Spinal cord (tissue), 10 donors: ENCODE results near the gene LOXL3. TPM values are rescaled to one million over a fixed set of nuclear protein-coding genes. Genes with fewer than 3 reads are reported as not detected.

Experiments
- DNase-seq, 6 donors: peaks; one replicate each; pipeline versions ENCODE4 v3.0.0 to v3.0.0-alpha.2; 2013 to 2015; ENCODE audit warnings: low spot score in 6 of 6, low read depth in 4 of 6
- H3K27ac ChIP-seq: one replicate; pipeline ENCODE4 v1.5.1; 2013; ENCODE audit warnings: low read depth, low read length, control low read depth
- H3K27me3 ChIP-seq: one replicate; pipeline ENCODE4 v1.6.1; 2013; ENCODE audit warnings: low read length; ENCODE audit not compliant: control insufficient read depth, insufficient read depth
- H3K36me3 ChIP-seq: one replicate; pipeline ENCODE4 v1.6.1; 2013; ENCODE audit warnings: low read length; ENCODE audit not compliant: control insufficient read depth, insufficient read depth
- H3K4me1 ChIP-seq: one replicate; pipeline ENCODE4 v1.6.1; 2013; ENCODE audit warnings: low read length; ENCODE audit not compliant: control insufficient read depth, insufficient read depth
- H3K4me3 ChIP-seq: one replicate; pipeline ENCODE4 v1.5.1; 2013; ENCODE audit warnings: low read depth, low read length, control low read depth
- H3K9me3 ChIP-seq: one replicate; pipeline ENCODE4 v1.6.1; 2013; ENCODE audit warnings: low read length; ENCODE audit not compliant: control insufficient read depth, insufficient read depth
- WGBS: methylation state at CpG from one replicate; pipeline ENCODE4 v1.1.5; 2013; ENCODE audit warnings: missing lambda C conversion rate; ENCODE audit not compliant: insufficient coverage; 5-methylcytosine and 5-hydroxymethylcytosine counted together
- polyA plus RNA-seq, 2 donors: library from polyadenylated mRNA; unstranded; fragments of 120-200 nt; gene quantifications; one replicate each; pipeline ENCODE4 v1.2.1, GENCODE V29; 2013; ENCODE audit not compliant: insufficient read length in 2 of 2
- total RNA-seq, 2 donors: library from RNA; depleted of rRNA in 1 of 2; stranded (reverse); fragments of 120-200 nt in 1 of 2; fragments of >200 nt in 1 of 2; gene quantifications; one replicate each; pipeline versions ENCODE4 v1.2.3 to v1.2.4, GENCODE V29; 2013 to 2014
- donor health status: healthy.

The LOXL3 gene
- total and polyA plus RNA-seq, 4 donors = 10.5 to 18.8 (median 18.1) TPM

DNA sequence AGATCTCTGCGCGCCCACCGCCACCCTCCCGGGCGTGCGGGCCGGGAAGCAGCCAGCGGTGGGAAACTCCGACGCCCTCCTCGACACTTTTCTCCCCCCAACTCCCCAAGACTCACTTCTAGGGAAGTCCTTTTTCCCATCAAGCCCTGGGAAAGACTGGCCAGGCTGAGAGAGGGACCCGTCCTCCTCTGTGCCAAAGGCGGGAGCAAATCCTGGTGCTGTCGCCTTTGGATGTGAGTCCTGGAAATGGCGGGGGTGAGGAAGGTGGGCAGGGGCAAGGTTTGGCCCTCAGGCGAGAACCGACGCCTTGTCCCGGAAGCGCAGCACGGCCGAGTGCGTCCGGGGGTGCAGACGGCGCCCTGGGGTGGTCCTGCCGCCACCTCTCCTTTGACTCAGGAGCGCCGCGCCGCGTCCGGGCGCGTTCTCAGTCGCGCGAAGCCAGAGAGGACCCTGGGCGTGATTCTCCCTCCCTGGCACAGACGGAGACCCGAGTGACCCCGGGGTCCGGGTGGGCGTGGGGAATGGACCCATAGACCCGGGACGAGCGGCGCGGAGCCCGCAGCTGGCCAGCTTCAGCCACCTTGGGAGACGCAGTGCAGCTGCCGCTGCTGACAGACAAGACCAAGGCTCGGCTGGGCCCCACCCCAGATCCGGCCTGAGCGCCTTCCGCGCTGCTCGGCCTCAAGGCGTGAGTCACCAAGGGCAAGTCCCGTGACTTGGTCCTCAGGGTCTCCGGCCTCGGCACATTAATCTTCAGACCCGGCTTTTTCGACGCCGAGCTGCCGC, 50.8 kb downstream of the LOXL3 start:
- H3K36me3 ChIP-seq = peaks cover 15% of the 10 kb centered on the region
- H3K27ac ChIP-seq = no peak overlapping the region
- DNase-seq = no peak
- peaks cover 87% of the 10 kb centered on the region for H3K27me3 ChIP-seq
- H3K4me3 ChIP-seq = peak overlapping the region; percentile 45
- H3K9me3 ChIP-seq = no peaks in the 10 kb centered on the region
- 2% methylated on average over 67 of the region's 67 CpGs for WGBS
- H3K4me1 ChIP-seq = peaks cover 73% of the 10 kb centered on the region

DNA sequence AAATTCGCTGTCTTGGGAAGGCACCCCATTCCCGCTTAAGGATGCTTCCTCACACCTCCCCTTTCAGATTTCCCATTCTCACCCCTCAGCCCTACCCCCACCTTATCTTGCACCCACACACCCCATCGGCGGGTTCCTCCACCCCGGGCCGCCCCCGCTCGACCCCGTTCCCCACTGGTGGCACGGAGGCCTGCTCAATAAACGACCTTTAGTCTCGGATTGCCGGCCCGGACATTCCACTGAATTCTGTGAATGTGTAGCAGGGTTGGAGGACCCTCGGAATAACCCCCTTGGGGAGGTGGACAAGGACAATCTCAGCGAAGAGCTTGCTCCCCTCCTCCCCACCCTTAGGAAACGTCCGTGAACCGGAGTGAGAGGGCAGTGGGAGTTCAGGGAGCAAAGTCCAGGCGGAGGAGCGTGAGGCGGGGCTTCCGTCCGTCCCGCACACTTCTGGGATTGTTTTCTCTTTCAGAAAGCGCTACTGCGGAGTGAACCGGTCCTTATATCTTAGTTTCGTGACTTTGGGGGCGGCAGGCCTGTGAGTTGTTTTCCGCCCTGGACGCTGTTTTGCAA, 51.5 kb downstream of the LOXL3 start:
- H3K27ac ChIP-seq = no peak overlapping the region
- WGBS = 9% methylated on average over 16 of the region's 32 CpGs
- no peak for DNase-seq
- H3K27me3 ChIP-seq = peaks cover 94% of the 10 kb centered on the region
- H3K9me3 ChIP-seq = no peaks in the 10 kb centered on the region
- peaks cover 76% of the 10 kb centered on the region for H3K4me1 ChIP-seq
- peaks cover 15% of the 10 kb centered on the region for H3K36me3 ChIP-seq
- H3K4me3 ChIP-seq = peak overlapping the region; percentile 45

DNA sequence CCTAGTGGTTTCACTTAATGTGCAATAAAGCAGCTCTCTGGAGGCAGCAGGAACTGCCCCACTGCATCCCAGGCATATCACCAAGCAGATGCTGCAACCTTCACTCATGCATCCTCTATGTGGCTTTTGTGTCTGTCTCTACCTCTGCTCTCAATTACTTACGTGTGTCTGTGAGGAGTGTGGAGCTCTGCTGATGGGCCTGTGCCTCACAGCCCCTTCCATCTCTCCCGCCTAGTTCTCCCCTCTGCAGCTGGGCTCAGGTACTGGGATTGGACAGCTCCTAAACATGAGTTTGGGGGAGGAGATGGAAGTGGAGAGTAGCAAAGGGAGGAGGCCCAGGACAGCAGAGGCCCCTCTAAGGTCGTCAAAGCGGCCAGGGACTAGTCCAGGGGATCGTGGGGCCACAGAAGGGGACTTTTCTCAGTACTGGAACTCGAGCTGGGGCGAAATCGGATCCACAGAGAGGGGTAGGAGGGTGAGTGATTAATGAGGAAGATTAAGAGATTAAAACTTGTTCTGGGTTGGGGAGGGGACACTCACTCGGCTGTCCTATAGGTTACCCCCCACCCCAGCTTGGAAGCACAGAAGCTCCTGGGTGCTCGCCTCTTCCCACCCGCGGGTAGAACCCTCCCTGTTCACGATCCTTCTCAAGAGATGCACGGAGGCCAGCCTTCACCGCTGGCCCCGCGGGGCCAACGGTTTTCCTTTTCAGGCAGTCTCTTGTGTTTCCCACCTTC, 52.2 kb downstream of the LOXL3 start:
- WGBS = 29% methylated on average over 14 of the region's 18 CpGs
- Histone ChIP-seq H3K9me3 (no peaks in the 10 kb centered on the region), H3K27me3 (peaks cover 98% of the 10 kb centered on the region), H3K27ac (no peak overlapping the region), H3K36me3 (peaks cover 15% of the 10 kb centered on the region), H3K4me3 (peak overlapping the region; percentile 45), H3K4me1 (peaks cover 70% of the 10 kb centered on the region)
- DNase-seq = no peak

DNA sequence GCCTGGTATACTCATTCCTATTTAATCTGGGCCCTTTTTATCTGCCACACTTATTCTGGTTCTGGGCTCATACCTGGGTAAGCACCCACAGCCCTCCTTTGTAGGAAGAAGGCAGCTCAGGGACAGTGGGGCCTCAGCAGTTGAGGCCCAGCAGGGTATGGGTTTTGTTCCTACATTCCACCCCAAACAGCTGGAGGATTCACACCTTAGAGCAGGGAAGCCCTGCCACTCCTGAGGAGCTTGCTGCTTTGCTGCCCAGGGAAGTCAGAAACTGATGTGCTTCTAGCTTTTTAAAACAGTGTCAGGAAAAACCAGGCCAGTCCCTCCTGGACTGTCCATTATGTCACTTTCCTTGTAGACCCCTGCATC, 53.2 kb downstream of the LOXL3 start:
- peaks cover 94% of the 10 kb centered on the region for H3K27me3 ChIP-seq
- peaks cover 61% of the 10 kb centered on the region for H3K4me1 ChIP-seq
- no peak for DNase-seq
- peaks cover 9% of the 10 kb centered on the region for H3K36me3 ChIP-seq
- H3K4me3 ChIP-seq = no peak overlapping the region
- no peak overlapping the region for H3K27ac ChIP-seq
- H3K9me3 ChIP-seq = no peaks in the 10 kb centered on the region

DNA sequence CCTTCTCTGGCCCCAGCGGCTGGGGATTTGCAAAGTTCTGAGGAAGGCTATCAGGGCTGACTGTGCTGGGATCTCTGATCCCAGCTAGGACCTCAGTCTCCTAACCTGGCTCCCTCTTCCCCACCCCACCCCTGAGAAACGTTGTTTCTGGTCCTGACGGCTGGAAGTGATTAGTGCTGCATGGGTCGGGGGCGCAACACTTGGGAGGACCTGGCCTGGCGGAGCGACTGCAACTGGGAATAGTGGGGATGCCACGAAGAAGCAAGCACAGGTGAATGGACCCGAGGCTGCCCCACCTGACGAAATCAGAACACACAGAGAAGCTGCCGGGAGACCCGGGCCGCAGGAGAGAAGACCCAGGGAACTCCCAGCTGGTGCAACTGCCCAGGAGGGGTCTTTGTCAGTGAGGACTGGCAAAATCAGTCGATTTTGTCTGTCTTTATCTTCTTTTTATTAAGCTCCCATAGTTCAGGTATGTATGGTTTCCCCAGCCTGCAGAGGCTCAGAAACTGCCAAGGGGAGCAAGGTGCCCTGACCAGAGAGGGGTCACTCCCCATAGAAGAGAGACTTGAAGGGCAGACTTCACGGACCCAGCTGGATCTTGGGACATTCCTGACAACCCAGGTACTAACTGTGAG, 53.7 kb downstream of the LOXL3 start:
- H3K27ac ChIP-seq = no peak overlapping the region
- no peaks in the 10 kb centered on the region for H3K9me3 ChIP-seq
- WGBS = 14% methylated on average over 13 of the region's 15 CpGs
- H3K27me3 ChIP-seq = peaks cover 89% of the 10 kb centered on the region
- peaks cover 4% of the 10 kb centered on the region for H3K36me3 ChIP-seq
- DNase-seq = no peak
- peaks cover 56% of the 10 kb centered on the region for H3K4me1 ChIP-seq
- H3K4me3 ChIP-seq = no peak overlapping the region

DNA sequence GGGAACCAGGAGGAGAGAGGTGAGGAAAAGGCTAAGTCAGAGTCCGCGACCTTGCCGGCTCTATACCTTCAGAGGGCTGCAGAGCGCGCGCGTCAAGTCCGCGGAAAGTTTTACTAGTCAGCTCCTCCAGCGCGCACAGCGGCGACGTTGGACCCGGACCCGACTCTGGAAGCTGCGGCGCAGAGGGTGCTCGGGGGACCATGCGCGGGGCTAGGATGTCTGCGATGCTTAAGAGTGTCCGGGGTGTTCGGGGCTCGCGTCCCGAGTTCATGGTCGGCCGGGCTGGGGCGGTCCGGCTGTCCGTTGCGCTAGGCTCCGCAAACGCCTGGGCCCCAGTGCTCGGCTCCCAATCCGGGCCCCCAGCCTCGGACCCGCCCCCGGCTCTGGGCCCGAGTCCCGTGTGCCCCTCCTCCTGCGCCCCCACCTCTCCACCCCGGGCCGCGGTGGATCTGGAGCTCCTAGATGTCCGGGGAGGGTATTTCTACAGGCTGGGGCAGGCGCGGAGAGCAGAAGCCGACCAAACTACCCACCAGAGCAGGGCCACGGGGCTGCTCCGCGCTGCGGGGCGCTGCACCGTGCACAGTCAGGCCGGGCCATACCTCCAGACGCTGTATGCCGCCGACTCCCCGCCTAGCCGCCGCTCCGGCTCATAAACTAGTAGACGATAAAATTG, 54.3 kb downstream of the LOXL3 start, which contains the start of gene LBX2:
TSS of gene LBX2 (minus strand) at position 337 of the 673 bp plus-strand sequence. CDS start at position 271, 66 bp downstream.
- H3K36me3 ChIP-seq = peaks cover 7% of the 10 kb centered on the region
- H3K9me3 ChIP-seq = no peaks in the 10 kb centered on the region
- under 1% methylated on average over 62 of the region's 65 CpGs for WGBS
- no peak within 1 kb of the TSS for H3K27ac ChIP-seq
- no peak for DNase-seq
- H3K4me3 ChIP-seq = no peak within 1 kb of the TSS
- peaks cover 82% of the 10 kb centered on the region for H3K27me3 ChIP-seq
- peaks cover 55% of the 10 kb centered on the region for H3K4me1 ChIP-seq

DNA sequence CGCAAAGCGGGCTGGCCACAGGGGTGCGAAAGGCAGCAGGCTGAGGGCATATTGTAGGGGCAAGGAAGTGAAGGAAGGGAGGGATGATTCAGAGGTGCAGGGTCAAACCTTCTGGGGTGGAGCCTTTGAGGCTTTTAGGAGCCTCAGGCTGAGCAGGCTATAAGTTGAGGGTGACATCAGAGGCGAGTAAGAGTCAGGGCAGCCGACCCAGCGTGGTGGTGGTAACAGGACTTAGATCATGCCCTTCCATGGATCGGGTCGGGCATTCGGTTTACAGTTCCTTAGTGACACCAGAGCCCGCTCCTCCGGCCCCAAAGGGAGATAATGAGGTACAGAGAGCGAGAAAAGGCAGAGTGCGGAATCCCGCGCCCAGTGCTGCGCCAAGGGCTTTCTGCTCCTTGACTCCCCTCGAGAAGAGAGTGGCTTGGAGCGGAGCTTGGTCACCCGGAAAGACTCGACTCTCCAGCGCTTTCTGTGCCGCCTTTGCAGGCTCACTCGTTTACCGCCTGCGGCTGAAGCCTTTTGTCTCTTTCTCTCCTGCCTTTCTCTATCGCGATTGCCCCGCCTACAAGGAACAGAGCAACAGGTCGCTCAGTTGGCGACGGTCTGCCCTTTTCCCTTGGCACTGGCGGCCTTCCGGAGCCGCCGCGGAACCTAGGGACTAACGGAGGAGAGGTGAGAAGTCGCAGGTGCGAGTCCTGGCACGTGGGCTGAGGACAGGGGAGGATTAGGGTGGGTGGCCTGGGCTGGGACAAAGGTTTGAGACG, 55.1 kb downstream of the LOXL3 start:
- H3K4me1 ChIP-seq = peaks cover 49% of the 10 kb centered on the region
- under 1% methylated on average over 41 of the region's 41 CpGs for WGBS
- no peak overlapping the region for H3K27ac ChIP-seq
- DNase-seq = no peak
- H3K27me3 ChIP-seq = peaks cover 75% of the 10 kb centered on the region
- H3K36me3 ChIP-seq = peaks cover 10% of the 10 kb centered on the region
- no peak overlapping the region for H3K4me3 ChIP-seq
- H3K9me3 ChIP-seq = no peaks in the 10 kb centered on the region

DNA sequence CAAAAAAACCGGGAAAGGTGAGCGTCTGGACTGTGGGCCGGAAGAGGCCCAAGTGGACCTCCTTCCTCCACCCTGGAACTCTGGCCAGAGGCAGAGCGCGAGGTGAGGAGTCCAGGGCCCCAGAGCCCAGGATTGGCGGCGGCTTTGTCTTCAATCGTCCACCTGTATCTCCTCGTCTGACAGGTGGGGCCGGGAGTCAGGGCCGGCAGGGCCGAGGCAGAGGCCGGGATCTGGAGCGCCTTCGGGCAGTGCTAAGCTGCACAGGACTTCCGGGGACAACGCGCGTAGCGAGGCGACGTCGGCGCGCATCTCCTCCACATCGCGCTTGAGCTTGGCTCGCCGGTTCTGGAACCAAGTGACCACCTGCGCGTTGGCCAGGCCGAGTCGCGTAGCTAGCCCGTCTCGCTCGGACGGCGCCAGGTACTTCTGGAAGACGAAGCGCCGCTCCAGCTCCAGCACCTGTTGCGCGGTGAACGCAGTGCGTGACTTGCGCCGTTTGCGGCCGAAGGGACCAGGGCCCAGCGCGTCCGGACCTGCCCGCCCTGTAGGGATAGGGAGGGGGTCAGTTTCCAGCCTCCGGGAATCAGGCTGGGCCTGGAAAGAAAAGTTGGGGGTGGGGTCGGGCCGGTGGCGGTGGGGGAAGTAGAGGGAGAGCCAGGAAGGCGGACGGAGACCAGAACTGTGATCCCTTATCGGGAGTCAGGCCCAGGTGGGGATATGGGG, 55.8 kb downstream of the LOXL3 start:
- peaks cover 42% of the 10 kb centered on the region for H3K4me1 ChIP-seq
- no peak for DNase-seq
- H3K4me3 ChIP-seq = no peak overlapping the region
- 1% methylated on average over 60 of the region's 61 CpGs for WGBS
- H3K9me3 ChIP-seq = no peaks in the 10 kb centered on the region
- no peak overlapping the region for H3K27ac ChIP-seq
- H3K27me3 ChIP-seq = peaks cover 68% of the 10 kb centered on the region
- H3K36me3 ChIP-seq = peaks cover 17% of the 10 kb centered on the region
